NCI-H1092 (cell line): Measurements from ENCODE around the gene CHAD.
"Not testable (repeated sequence)": the region's sequence is repeated elsewhere in the genome, so short reads cannot be mapped to it uniquely, and the experiment has no call there.

Experiments used
- DNase-seq: peaks from one replicate; lab custom pipeline; 2025; lab: John Stamatoyannopoulos, UW

The CHAD gene

DNA sequence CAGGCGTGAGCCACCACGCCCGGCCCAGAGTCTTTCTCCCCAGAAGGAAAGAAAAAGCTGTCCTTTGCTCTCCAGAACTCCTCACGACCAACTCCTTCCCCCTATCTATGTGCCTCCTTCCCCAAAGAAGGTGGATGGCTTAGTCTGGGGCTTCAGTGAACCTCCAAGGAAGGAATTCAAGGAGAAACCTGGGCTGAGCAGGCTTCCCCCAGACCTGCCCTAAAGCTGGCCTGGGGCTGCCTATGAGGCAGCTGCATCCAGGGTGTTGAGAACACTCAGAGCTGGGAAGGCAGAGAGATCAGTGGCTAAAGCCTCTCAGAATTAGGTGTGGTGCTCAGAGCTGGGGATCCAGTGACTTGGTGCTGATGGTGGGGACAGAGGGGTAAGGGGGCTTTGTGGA lies 38.9 kb downstream of the CHAD start:
- no peak for DNase-seq

DNA sequence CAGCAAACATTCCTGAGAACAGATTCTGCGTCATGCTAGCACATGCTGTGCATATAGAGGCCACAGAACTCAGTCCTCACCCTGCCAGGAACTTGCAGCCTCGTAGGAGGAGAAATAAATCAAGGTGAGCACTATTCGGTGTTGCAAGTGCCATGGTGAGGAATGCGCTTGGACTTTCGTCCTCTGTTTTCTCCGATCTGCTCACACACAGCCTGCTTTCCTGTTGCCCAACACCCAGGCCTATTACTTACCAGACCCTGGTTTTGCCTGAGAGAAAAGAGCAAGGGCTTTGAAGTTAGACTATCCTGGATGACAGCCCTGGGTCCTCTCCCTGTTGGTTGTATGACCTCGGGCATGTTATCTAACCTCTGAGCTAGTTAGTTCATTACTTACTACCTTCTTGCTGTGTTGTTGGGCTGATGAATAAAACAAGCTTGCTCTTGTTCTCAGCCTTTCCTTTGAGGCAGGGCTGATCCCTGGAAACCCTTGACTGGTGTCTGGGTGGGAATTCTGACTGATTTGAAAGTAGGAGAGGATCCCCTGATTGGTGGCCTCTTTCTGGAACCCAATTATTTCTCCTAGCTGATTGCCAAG lies 39.8 kb downstream of the CHAD start:
- DNase-seq, result no peak

DNA sequence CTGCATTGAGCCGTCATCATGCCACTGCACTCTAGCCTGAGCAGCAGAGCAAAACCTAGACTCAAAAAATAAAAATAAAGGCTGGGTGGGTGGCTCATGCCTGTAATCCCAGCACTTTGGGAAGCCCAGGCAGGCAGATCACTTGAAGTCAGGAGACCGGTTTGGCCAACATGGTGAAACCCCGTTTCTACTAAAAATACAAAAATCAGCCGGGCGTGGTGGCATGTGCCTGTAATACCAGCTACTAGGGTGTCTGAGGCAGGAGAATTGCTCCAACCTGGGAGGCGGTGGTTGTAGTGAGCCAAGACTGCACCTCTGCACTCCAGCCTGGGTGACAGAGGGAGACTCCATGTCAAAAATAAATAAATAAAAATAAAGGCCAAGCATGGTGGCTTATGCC lies 40.6 kb downstream of the CHAD start:
- DNase-seq, result not testable (repeated sequence)

- no peak for DNase-seq
Measured at GRCh38 chr17:50426814-50427787, 41.6 kb downstream of the CHAD start.

GRCh38 chr17:50426472-50426782 lies 42.3 kb downstream of the CHAD start:
- DNase-seq, result no peak

- no peak for DNase-seq
Measured at GRCh38 chr17:50425682-50426471, 42.8 kb downstream of the CHAD start, which contains the start of gene ACSF2. Gene ACSF2 (plus strand): TSS chr17:50426218. CDS start chr17:50426262, 44 bp downstream.

- DNase-seq, result no peak
Measured at GRCh38 chr17:50424996-50425681, 43.5 kb downstream of the CHAD start.

GRCh38 chr17:50424246-50424995 lies 44.3 kb downstream of the CHAD start:
- no peak for DNase-seq

- DNase-seq, result no peak
Measured at GRCh38 chr17:50423553-50424159, 45.0 kb downstream of the CHAD start.

- DNase-seq, result no peak
Measured at GRCh38 chr17:50422738-50423137, 45.9 kb downstream of the CHAD start.

DNA sequence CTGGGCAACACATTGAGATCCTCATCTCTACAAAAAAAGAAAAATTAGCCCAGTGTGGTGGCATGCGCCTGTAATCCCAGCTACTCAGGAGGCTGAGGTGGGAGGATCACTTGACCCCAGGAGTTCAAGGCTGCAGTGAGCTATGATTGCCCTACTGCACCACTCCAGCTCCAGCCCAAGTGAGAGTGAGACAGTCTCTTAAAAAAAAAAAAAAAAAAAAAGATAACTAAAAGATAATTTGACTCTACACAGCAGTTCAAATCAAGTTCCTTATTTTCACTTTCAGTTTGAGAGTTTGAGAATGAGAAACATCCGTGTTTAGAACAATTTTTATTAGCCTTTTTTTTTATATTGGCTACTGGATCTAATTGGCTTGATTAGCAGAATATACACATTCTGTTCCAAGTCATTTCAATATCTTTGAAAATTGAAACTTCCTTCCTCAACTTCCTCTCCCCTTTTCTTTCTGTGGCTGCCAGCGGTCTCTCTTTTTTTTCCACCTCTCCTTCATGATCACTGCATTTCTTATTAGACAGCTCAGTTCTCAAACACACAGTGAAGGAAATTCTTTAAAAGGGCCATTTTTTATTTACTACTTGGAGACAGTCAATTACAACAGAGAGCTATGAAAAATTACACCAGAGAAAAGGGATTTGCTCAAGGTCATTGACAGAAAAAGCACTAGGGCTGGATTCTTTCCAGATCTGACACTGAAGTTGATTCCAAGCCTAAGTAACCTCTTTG lies 47.2 kb downstream of the CHAD start:
- no peak for DNase-seq

DNA sequence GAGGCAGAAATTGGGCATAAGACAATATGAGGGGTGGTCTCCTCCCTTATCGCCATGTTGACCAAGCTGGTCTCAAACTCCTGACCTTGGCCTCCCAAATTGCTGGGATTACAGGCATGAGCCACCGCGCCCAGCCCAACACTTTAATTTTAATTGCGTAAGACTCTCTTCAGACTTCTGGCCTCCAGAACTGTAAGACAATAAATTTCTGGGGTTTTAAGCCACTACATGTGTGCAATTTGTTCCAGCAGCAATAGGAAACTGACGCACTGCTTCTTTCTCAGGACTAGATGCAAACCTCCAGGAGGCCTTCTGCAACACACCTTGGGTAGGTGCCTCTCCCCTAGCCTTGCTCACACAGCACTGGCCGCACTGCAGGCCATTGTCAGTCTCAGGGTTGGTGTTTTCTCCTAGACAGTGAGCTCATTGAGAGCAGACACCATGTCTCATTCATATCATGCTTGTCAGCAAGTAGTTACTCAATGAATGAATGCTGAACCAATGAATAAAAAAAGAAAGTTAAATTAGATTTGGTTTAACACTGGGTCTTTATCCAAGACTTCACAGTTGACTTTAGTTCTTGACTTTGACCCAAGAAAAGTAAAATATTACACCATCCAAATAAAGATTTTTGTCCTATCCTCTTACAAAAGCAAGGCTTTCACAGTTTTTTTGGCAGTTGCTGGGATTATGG lies 48.1 kb downstream of the CHAD start:
- no peak for DNase-seq

- DNase-seq, result not testable (repeated sequence)
Measured at GRCh38 chr17:50419577-50419976, 49.1 kb downstream of the CHAD start.

DNA sequence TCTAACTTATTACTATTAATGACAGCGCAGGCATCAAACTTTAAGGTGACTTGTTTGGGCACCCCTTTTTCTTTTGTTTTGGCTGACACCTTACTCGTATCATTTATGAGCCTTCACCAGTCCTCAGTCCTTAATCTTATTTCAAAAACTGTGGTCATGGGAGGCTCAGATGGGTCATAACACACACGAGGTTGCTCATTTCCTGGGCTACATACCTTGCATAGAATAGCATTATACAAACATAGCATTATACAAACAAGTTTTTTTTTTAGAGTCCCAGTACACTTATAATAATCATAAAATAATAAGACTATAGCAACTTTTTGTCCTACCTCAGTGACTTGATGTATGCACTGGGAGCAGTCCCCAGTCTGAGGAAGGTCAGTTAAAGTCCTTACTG lies 53.9 kb downstream of the CHAD start:
- no peak for DNase-seq
